HepG2 (cell line): ENCODE results near the gene TBKBP1. TPM values are rescaled to one million over a fixed set of nuclear protein-coding genes. Genes with fewer than 3 reads are reported as not detected.
A peak's percentile ranks its signal among the peaks of the same experiment; 100 is the strongest.

ENCODE experiments used
- ATF7 ChIP-seq, 2 experiments: fragments of 450-650 bp in 1 of 2; sonication (generic) in 1 of 2; formaldehyde crosslinking in 1 of 2; IDR thresholded peaks; 2 replicates each; pipeline versions ENCODE4 v1.4.0 to v1.6.1; 2016 to 2020; ENCODE audit warnings: antibody characterized with exemption in 1 of 2, mild to moderate bottlenecking in 1 of 2, missing genetic modification reagents in 1 of 2
- BCLAF1 ChIP-seq: fragments of 450-650 bp; IDR thresholded peaks from 2 replicates; pipeline ENCODE4 v1.6.1; 2017; ENCODE audit warnings: mild to moderate bottlenecking
- GTF2F1 ChIP-seq: fragments of 150-350 bp; IDR thresholded peaks from 2 replicates; pipeline ENCODE4 v1.6.1; 2014; ENCODE audit warnings: low read length
- HNRNPLL ChIP-seq: fragments of 200-400 bp; formaldehyde crosslinking; IDR thresholded peaks from 2 replicates; pipeline ENCODE4 v1.6.1; 2017; ENCODE audit warnings: mild to moderate bottlenecking, low read depth, low read length; ENCODE audit not compliant: poor library complexity, severe bottlenecking
- IRF1 ChIP-seq: sonication (generic); formaldehyde crosslinking; IDR thresholded peaks from 2 replicates; pipeline ENCODE4 v1.4.0; 2020; ENCODE audit warnings: low read depth, mild to moderate bottlenecking, missing genetic modification reagents
- KDM5B ChIP-seq: sonication (generic); formaldehyde crosslinking; IDR thresholded peaks from 2 replicates; pipeline ENCODE4 v1.4.0; 2020; ENCODE audit warnings: missing genetic modification reagents, mild to moderate bottlenecking, borderline replicate concordance
- MAFK ChIP-seq, 2 experiments: IDR thresholded peaks in 1 of 2; conservative IDR thresholded peaks in 1 of 2; 2 replicates each; pipeline ENCODE4 v1.6.1; 2011; ENCODE audit warnings: improper control_type of control experiment in 2 of 2, low read length in 2 of 2
- PHB2 ChIP-seq: fragments of 450-650 bp; IDR thresholded peaks from 2 replicates; pipeline ENCODE4 v1.6.1; 2018; ENCODE audit not compliant: partially characterized antibody
- RBAK ChIP-seq: sonication (generic); formaldehyde crosslinking; IDR thresholded peaks from 2 replicates; pipeline ENCODE4 v1.5.1; 2020; ENCODE audit warnings: mild to moderate bottlenecking, missing genetic modification reagents
- REPIN1 ChIP-seq: sonication (generic); formaldehyde crosslinking; IDR thresholded peaks from 2 replicates; pipeline ENCODE4 v1.8.0; 2022; ENCODE audit warnings: missing genetic modification reagents, low read depth, mild to moderate bottlenecking, borderline replicate concordance
- SAP130 ChIP-seq: IDR thresholded peaks from 2 replicates; pipeline ENCODE4 v1.6.1; 2016; ENCODE audit warnings: low read depth
- SIN3B ChIP-seq: fragments of 150-350 bp; IDR thresholded peaks from 2 replicates; pipeline ENCODE4 v1.6.1; 2014; ENCODE audit warnings: low read length
- SMAD3 ChIP-seq: sonication (generic); formaldehyde crosslinking; IDR thresholded peaks from 2 replicates; pipeline ENCODE4 v1.4.0; 2020; ENCODE audit warnings: missing genetic modification reagents
- THAP9 ChIP-seq: sonication (generic); formaldehyde crosslinking; IDR thresholded peaks from 2 replicates; pipeline ENCODE4; 2020; ENCODE audit warnings: missing genetic modification reagents, mild to moderate bottlenecking, borderline replicate concordance
- ZNF34 ChIP-seq: sonication (generic); formaldehyde crosslinking; IDR thresholded peaks from 2 replicates; pipeline ENCODE4 v1.4.0; 2020; ENCODE audit warnings: mild to moderate bottlenecking, missing genetic modification reagents, borderline replicate concordance
- ZNF567 ChIP-seq: sonication (generic); formaldehyde crosslinking; IDR thresholded peaks from 2 replicates; pipeline ENCODE4 v1.8.1; 2023; ENCODE audit warnings: mild to moderate bottlenecking, missing genetic modification reagents, borderline replicate concordance
- ZNF577 ChIP-seq: sonication (generic); formaldehyde crosslinking; IDR thresholded peaks from 2 replicates; pipeline ENCODE4 v1.4.0; 2020; ENCODE audit warnings: mild to moderate bottlenecking, low read depth, missing genetic modification reagents, borderline replicate concordance
- ZNF749 ChIP-seq: sonication (generic); formaldehyde crosslinking; IDR thresholded peaks from 2 replicates; pipeline ENCODE4 v1.8.0; 2022; ENCODE audit warnings: mild to moderate bottlenecking, missing genetic modification reagents, moderate library complexity, borderline replicate concordance
- ZNF878 ChIP-seq: sonication (generic); formaldehyde crosslinking; IDR thresholded peaks from 2 replicates; pipeline ENCODE4 v1.8.1; 2023; ENCODE audit warnings: mild to moderate bottlenecking, missing genetic modification reagents, moderate library complexity
- polyA plus RNA-seq, 8 experiments: library from polyadenylated mRNA; depleted of rRNA in 3 of 8; stranded (reverse) in 7 of 8; unstranded in 1 of 8; fragments of >200 nt; fragmentation: Illumina TruSeq in 4 of 8; extraction: Trizol in 4 of 8; gene quantifications; 2 replicates each; pipeline versions ENCODE4 v1.2.1 to v1.2.3, GENCODE V29; 2011 to 2016; ENCODE audit warnings: low read depth in 4 of 8, missing spikeins in 1 of 8, mixed read lengths in 1 of 8; ENCODE audit not compliant: insufficient read depth in 1 of 8
- total RNA-seq, 5 experiments: library from RNA; depleted of rRNA; stranded (reverse); fragments of >200 nt; fragmentation: Illumina TruSeq; extraction: Trizol; gene quantifications; 2 replicates each; pipeline ENCODE4 v1.2.3, GENCODE V29; 2016; ENCODE audit warnings: low read depth in 1 of 5
- TF ChIP-seq, protein P1 (sequence below): sonication (generic); formaldehyde crosslinking; IDR thresholded peaks from 2 replicates; pipeline ENCODE4 v1.4.0; 2020; ENCODE audit warnings: missing genetic modification reagents

Gene TBKBP1
- total and polyA plus RNA-seq, 2 of the 13 experiments (the other 11 are each of a cell fraction or from before 2014, with no cell fraction given) = 2.6 to 7.0 TPM

- TF ChIP-seq THAP9 (CRISPR knock-in tag) (peak; percentile 85; the same call in 1 of the 2 replicates), HNRNPLL (peak; percentile 87), ZNF567 (CRISPR knock-in tag) (0 out of 2 replicates have a peak, but pooled peaks have one; percentile 9), ATF7 (IDR thresholded peaks at IDR 0.05) (no peak), ATF7 (CRISPR knock-in tag; IDR thresholded peaks at IDR 0.05) (peak; percentile 78; the same call in 1 of the 2 replicates), ZNF749 (CRISPR knock-in tag) (peak; percentile 46; the same call in 1 of the 2 replicates), REPIN1 (CRISPR knock-in tag) (peak; percentile 86), IRF1 (CRISPR knock-in tag) (peak; percentile 89; the same call in 1 of the 2 replicates), SAP130 (CRISPR knock-in tag) (peak; percentile 93), GTF2F1 (0 out of 2 replicates have a peak, but pooled peaks have one; percentile 18), MAFK (conservative IDR thresholded peaks at IDR 0.05 in 1 of 2, IDR thresholded peaks at IDR 0.05 in 1 of 2; ENCODE audit: low read length in 2 of 2) (no peak), ZNF878 (CRISPR knock-in tag) (no peak; the same call in 1 of the 2 replicates), PHB2 (no peak), KDM5B (CRISPR knock-in tag) (peak; percentile 92; the same call in 1 of the 2 replicates), BCLAF1 (no peak), RBAK (CRISPR knock-in tag) (peak; percentile 87; the same call in 1 of the 2 replicates), SIN3B (peak; percentile 64; the same call in 1 of the 2 replicates), ZNF577 (no peak), SMAD3 (CRISPR knock-in tag) (no peak; the same call in 1 of the 2 replicates), ZNF34 (peak; percentile 68; the same call in 1 of the 2 replicates)
- TF ChIP-seq, protein P1, sequence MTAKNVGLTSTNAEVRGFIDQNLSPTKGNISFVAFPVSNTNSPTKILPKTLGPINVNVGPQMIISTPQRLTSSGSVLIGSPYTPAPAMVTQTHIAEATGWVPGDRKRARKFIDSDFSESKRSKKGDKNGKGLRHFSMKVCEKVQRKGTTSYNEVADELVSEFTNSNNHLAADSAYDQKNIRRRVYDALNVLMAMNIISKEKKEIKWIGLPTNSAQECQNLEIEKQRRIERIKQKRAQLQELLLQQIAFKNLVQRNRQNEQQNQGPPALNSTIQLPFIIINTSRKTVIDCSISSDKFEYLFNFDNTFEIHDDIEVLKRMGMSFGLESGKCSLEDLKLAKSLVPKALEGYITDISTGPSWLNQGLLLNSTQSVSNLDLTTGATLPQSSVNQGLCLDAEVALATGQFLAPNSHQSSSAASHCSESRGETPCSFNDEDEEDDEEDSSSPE = peak; percentile 95
Observed at GRCh38 chr17:47649153-47649971, 44.6 kb upstream of the TBKBP1 start, which contains the start of gene KPNB1 (continued).
